Endothelial cell of umbilical vein (primary cell): ENCODE data around the gene PPM1N. TPM values are rescaled to one million over a fixed set of nuclear protein-coding genes. Genes with fewer than 3 reads are reported as not detected.

Experiments used
- BruUV-seq: library from RNA; stranded (reverse); fragments of 400-500 nt; replicated peaks from 2 replicates; lab custom pipeline; 2021; lab: Mats Ljungman, UMichigan
- CTCF ChIA-PET: fragments of 300-600, 350-600 bp; sonication (Branson Sonifier 250); formaldehyde crosslinking; loops from one replicate; lab custom pipeline; 2021; ENCODE audit warnings: antibody characterized with exemption, inconsistent platforms; lab: Charles Lee
- POLR2A ChIA-PET: fragments of 300-600, 350-600 bp; sonication (Branson Sonifier 250); formaldehyde crosslinking; loops from one replicate; lab custom pipeline; 2021; ENCODE audit warnings: antibody characterized with exemption, inconsistent platforms; lab: Charles Lee
- DNase-seq: peaks from one replicate; pipeline ENCODE4 v3.0.0-alpha.2; 2011; ENCODE audit warnings: low read depth, low spot score
- FAIRE-seq: peaks from 2 replicates; lab custom pipeline; 2011; peaks lifted over from hg19 to GRCh38; lab: Jason Lieb, UNC
- H2AFZ ChIP-seq: 2 replicates; pipeline ENCODE4 v1.6.0; 2012; ENCODE audit warnings: low read depth, low read length, control low read depth, inconsistent platforms
- H3K27ac ChIP-seq: 2 replicates; pipeline ENCODE4 v1.5.1; 2011; ENCODE audit warnings: low read depth, mild to moderate bottlenecking, control low read depth, low read length, moderate library complexity; ENCODE audit not compliant: insufficient read depth
- H3K27me3 ChIP-seq, 2 experiments: 2 replicates each; pipeline versions ENCODE4 v1.6.0 to v1.6.1; 2011; ENCODE audit warnings: low read length in 2 of 2, mixed read lengths in 1 of 2; ENCODE audit not compliant: control insufficient read depth in 2 of 2, insufficient read depth in 2 of 2
- H3K36me3 ChIP-seq, 2 experiments: 2 replicates in 1 of 2; 3 replicates in 1 of 2; pipeline ENCODE4 v1.5.1; 2011; ENCODE audit warnings: low read length in 2 of 2, mild to moderate bottlenecking in 1 of 2, moderate library complexity in 1 of 2; ENCODE audit not compliant: control insufficient read depth in 2 of 2, insufficient read depth in 2 of 2; ENCODE audit errors: extremely low read depth in 1 of 2
- H3K4me1 ChIP-seq: 3 replicates; pipeline ENCODE4 v1.5.1; 2011; ENCODE audit warnings: mild to moderate bottlenecking, low read length; ENCODE audit not compliant: control insufficient read depth, insufficient read depth; ENCODE audit errors: extremely low read depth
- H3K4me2 ChIP-seq: 2 replicates; pipeline ENCODE4 v1.6.1; 2011; ENCODE audit warnings: low read length, control low read depth, mixed read lengths; ENCODE audit not compliant: insufficient read depth
- H3K4me3 ChIP-seq, 3 experiments: fragments of 200-600 bp in 1 of 3; sonication (generic), shearing (Covaris generic) in 1 of 3; replicated peaks in 1 of 3; 2 replicates each; pipeline ENCODE4 v1.5.1; 2011 to 2016; ENCODE audit warnings: control low read depth in 3 of 3, low read length in 3 of 3, mild to moderate bottlenecking in 2 of 3, inconsistent platforms in 1 of 3, low read depth in 1 of 3, moderate library complexity in 1 of 3; ENCODE audit not compliant: insufficient read depth in 1 of 3
- H3K79me2 ChIP-seq: 2 replicates; pipeline ENCODE4 v1.6.0; 2012; ENCODE audit warnings: low read length, inconsistent platforms; ENCODE audit not compliant: control insufficient read depth, insufficient read depth
- H3K9ac ChIP-seq: replicated peaks from 2 replicates; pipeline ENCODE3; 2011; ENCODE audit warnings: low read length, control low read depth; ENCODE audit not compliant: insufficient read depth; ENCODE audit errors: extremely low read depth
- H3K9me1 ChIP-seq: replicated peaks from 3 replicates; pipeline ENCODE4 v1.6.0; 2011; ENCODE audit warnings: mild to moderate bottlenecking, low read length; ENCODE audit not compliant: control insufficient read depth, insufficient read depth; ENCODE audit errors: extremely low read depth
- H3K9me3 ChIP-seq: replicated peaks from 2 replicates; pipeline ENCODE4 v1.5.1; 2012; ENCODE audit warnings: low read length, inconsistent platforms; ENCODE audit not compliant: control insufficient read depth, insufficient read depth
- H4K20me1 ChIP-seq: replicated peaks from 2 replicates; pipeline ENCODE3; 2011; ENCODE audit warnings: mild to moderate bottlenecking, low read length; ENCODE audit not compliant: control insufficient read depth, insufficient read depth; ENCODE audit errors: extremely low read depth
- EZH2 ChIP-seq: IDR thresholded peaks from 2 replicates; pipeline ENCODE4 v1.6.1; 2012; ENCODE audit warnings: borderline replicate concordance, low read depth, mild to moderate bottlenecking, moderate library complexity, low read length, inconsistent platforms; ENCODE audit not compliant: severe bottlenecking
- GATA2 ChIP-seq: IDR thresholded peaks from 2 replicates; pipeline ENCODE4 v1.7.0; 2011; ENCODE audit warnings: low read depth, mild to moderate bottlenecking, moderate library complexity, mixed read lengths, low read length; ENCODE audit not compliant: insufficient read length, insufficient read depth
- JUN ChIP-seq: IDR thresholded peaks from 2 replicates; pipeline ENCODE4 v1.6.1; 2011; ENCODE audit warnings: borderline replicate concordance, low read depth; ENCODE audit not compliant: insufficient read length, insufficient read depth
- MAX ChIP-seq: IDR thresholded peaks from 2 replicates; pipeline ENCODE4 v1.6.1; 2011; ENCODE audit not compliant: insufficient read depth, insufficient read length
- MYC ChIP-seq: IDR thresholded peaks from one replicate; pipeline ENCODE4 v1.6.1; 2011; ENCODE audit warnings: mild to moderate bottlenecking, low read depth, low read length
- POLR2A ChIP-seq: IDR thresholded peaks from 2 replicates; pipeline ENCODE4 v1.6.1; 2012; ENCODE audit warnings: low read depth, mild to moderate bottlenecking, control low read depth, low read length
- POLR2AphosphoS5 ChIP-seq: IDR thresholded peaks from 2 replicates; pipeline ENCODE4 v1.6.1; 2012; ENCODE audit warnings: low read depth, mild to moderate bottlenecking, control low read depth, low read length, moderate library complexity; ENCODE audit not compliant: insufficient read depth
- dilution Hi-C: fragments of 300-500 bp; cut with MboI; formaldehyde crosslinking; loops from one replicate; pipeline ENCODE4 v1.15.0; 2019; ENCODE audit warnings: low sequenced_read_pairs; ENCODE audit not compliant: extremely low pct_ligation_motif_present
- intact Hi-C: fragments of 100-400 bp; cut with micrococcal nuclease; formaldehyde crosslinking; loops from one replicate; pipeline ENCODE4 v1.10.0; 2022
- polyA plus RNA-seq, 4 experiments: library from polyadenylated mRNA; depleted of rRNA in 3 of 4; stranded (reverse) in 3 of 4; unstranded in 1 of 4; fragments of >200 nt; gene quantifications; 2 replicates each; pipeline versions ENCODE4 v1.2.1 to v1.2.3, GENCODE V29; 2011 to 2012; ENCODE audit warnings: missing spikeins in 1 of 4
- total RNA-seq: library from RNA; stranded (reverse); gene quantifications from 2 replicates; pipeline ENCODE4 v1.2.3, GENCODE V29; 2021

Gene PPM1N
- total and polyA plus RNA-seq, 2 donors (not counting 3 experiments of a cell fraction or from before 2014, with no cell fraction given), result 0.40 to 0.48 TPM

DNA sequence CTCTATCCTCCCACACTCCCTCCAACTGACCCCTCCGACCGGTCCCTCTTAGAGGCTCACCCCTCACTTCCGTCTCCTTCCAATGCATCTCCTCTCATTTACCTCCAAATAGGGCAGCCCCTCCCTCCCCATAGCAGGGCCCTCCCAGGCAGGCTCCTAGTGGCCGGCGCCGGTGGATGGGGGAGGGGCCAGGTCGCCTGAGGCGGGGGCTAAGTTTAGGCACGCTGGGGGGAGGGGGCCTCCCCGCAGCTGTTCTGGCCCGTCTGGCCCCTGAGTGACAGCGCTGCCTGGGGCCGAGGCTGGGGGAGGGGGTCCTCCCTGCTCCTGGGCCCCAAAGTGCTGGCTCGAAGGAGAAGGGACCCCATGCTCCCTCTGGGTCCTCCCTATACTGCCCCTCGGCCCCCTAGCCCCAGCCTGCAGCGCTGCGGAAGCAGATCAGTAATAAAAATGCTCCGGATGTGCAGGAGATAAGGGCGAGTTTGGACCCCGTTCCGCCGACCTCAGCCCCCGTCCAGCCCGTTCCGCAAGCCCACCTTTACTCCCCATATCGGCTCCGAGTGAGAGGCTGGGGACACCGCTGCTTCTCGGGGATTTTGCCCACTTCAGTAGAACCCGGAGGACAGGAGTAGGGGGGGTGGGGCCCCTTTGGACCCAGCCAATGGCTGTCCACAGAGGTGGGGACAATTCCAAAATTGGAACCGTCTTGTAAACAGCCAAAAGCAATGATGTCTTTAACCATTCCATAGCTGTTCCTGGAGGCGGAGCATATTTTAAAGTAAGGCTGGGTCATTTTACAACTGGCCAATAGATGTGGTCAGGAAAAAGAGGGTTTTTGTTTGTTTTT, 5.4 kb upstream of the PPM1N start:
- FAIRE-seq (peak; percentile 88), DNase-seq (peak; percentile 60)
- intact Hi-C loops, result loop anchor here (1.0 to 2.0 kb wide), 2 partner anchors 14 to 150 kb away; partner anchors contain the start of gene VASP
- BruUV-seq, result no TSS peak
- H3K4me1 ChIP-seq, result peaks cover 14% of the 10 kb centered on the region
- TF ChIP-seq MYC (no peak), JUN (no peak), EZH2 (no peak), GATA2 (no peak), POLR2AphosphoS5 (no peak), POLR2A (no peak), MAX (no peak)
- H3K27ac ChIP-seq, result no peak overlapping the region
- H3K9me1 ChIP-seq, result no peaks in the 10 kb centered on the region
- dilution Hi-C loops, result no loop called here
- H3K36me3 ChIP-seq, result no peaks in the 10 kb centered on the region
- ChIA-PET CTCF (interaction anchor here (1.0 to 2.8 kb wide), 4 partner anchors 14 to 150 kb away, joined by 4 to 16 read pairs (median 7); no protein-coding TSS in a partner anchor), POLR2A (interaction anchor here (0.6 kb wide), 1 partner anchor 123 kb away, joined by 3 read pairs; no protein-coding TSS in a partner anchor)
- no peaks in the 10 kb centered on the region for H3K79me2 ChIP-seq
- peak overlapping the region; percentile 95 for H3K4me2 ChIP-seq
- H4K20me1 ChIP-seq, result no peaks in the 10 kb centered on the region
- H3K4me3 ChIP-seq, result peak overlapping the region; percentile 41 to 85 (median 82)
- peaks cover 8 to 11% of the 10 kb centered on the region in 2 experiments for H3K27me3 ChIP-seq
- peak overlapping the region; percentile 60 for H3K9ac ChIP-seq
- no peaks in the 10 kb centered on the region for H3K9me3 ChIP-seq
- peak overlapping the region; percentile 94 for H2AFZ ChIP-seq
